Caco-2 (cell line): ENCODE results near the gene C2. TPM values are rescaled to one million over a fixed set of nuclear protein-coding genes. Genes with fewer than 3 reads are reported as not detected.
"Not testable (repeated sequence)": the region's sequence is repeated elsewhere in the genome, so short reads cannot be mapped to it uniquely, and the experiment has no call there.

Source experiments
- BruUV-seq: library from RNA; stranded (reverse); fragments of 400-500 nt; replicated peaks from 2 replicates; lab custom pipeline; 2021; lab: Mats Ljungman, UMichigan
- CTCF ChIA-PET: fragments of 300-600 bp; sonication (Branson Sonifier 250); formaldehyde crosslinking; loops from one replicate; lab custom pipeline; 2022; ENCODE audit warnings: antibody characterized with exemption; lab: Charles Lee
- POLR2A ChIA-PET: fragments of 300-600 bp; sonication (Branson Sonifier 250); formaldehyde crosslinking; loops from one replicate; lab custom pipeline; 2022; ENCODE audit warnings: antibody characterized with exemption; lab: Charles Lee
- DNase-seq, 2 experiments: peaks; one replicate each; pipeline versions ENCODE4 v3.0.0 to v3.0.0-alpha.2; 2020 to 2022
- H3K27me3 ChIP-seq: replicated peaks from 2 replicates; pipeline ENCODE4 v1.6.0; 2011; ENCODE audit warnings: low read length; ENCODE audit not compliant: control insufficient read depth, insufficient read depth
- H3K36me3 ChIP-seq: 2 replicates; pipeline ENCODE4 v1.5.1; 2011; ENCODE audit warnings: low read length; ENCODE audit not compliant: control insufficient read depth, insufficient read depth
- H3K4me1 ChIP-seq: fragments of 250-450 bp; sonication (Bioruptor Pico); 2 replicates; pipeline ENCODE4 v1.5.1; 2020; ENCODE audit warnings: mild to moderate bottlenecking
- H3K4me3 ChIP-seq: 2 replicates; pipeline ENCODE4 v1.5.1; 2011; ENCODE audit warnings: low read depth, mild to moderate bottlenecking, control low read depth, low read length
- H3K9me3 ChIP-seq: fragments of 250-450 bp; sonication (Bioruptor Pico); 2 replicates; pipeline ENCODE4 v1.5.1; 2020; ENCODE audit warnings: mild to moderate bottlenecking, moderate library complexity
- H3K27ac Mint-ChIP-seq: one replicate; pipeline ENCODE4 v1.8.0; 2022; ENCODE audit warnings: mixed read lengths; ENCODE audit not compliant: unreplicated experiment
- H3K27me3 Mint-ChIP-seq: one replicate; pipeline ENCODE4 v1.8.0; 2022; ENCODE audit warnings: mixed read lengths; ENCODE audit not compliant: insufficient read depth, unreplicated experiment
- H3K36me3 Mint-ChIP-seq: one replicate; pipeline ENCODE4 v1.8.0; 2022; ENCODE audit warnings: mild to moderate bottlenecking, mixed read lengths; ENCODE audit not compliant: insufficient read depth, unreplicated experiment
- H3K4me1 Mint-ChIP-seq: one replicate; pipeline ENCODE4 v1.8.0; 2022; ENCODE audit warnings: low read depth, mixed read lengths; ENCODE audit not compliant: unreplicated experiment
- H3K4me3 Mint-ChIP-seq: one replicate; pipeline ENCODE4 v1.8.0; 2022; ENCODE audit warnings: mild to moderate bottlenecking, moderate library complexity, mixed read lengths; ENCODE audit not compliant: unreplicated experiment
- H3K9me3 Mint-ChIP-seq: one replicate; pipeline ENCODE4 v1.8.0; 2022; ENCODE audit warnings: mixed read lengths; ENCODE audit not compliant: unreplicated experiment
- intact Hi-C: fragments of 100-400 bp; cut with micrococcal nuclease; formaldehyde crosslinking; loops from one replicate; pipeline ENCODE4 v1.10.0; 2022; ENCODE audit not compliant: unreplicated experiment
- total RNA-seq: library from RNA; stranded (reverse); gene quantifications from 2 replicates; pipeline ENCODE4 v1.2.3, GENCODE V29; 2022
- TF ChIP-seq, protein P1 (sequence below), 2 experiments: fragments of 200-600 bp in 1 of 2; IDR thresholded peaks; 1 replicate in 1 of 2; 2 replicates in 1 of 2; pipeline versions ENCODE4 v1.5.1 to v1.8.0; 2011 to 2022; ENCODE audit warnings: antibody characterized with exemption in 1 of 2, control low read depth in 1 of 2, inconsistent platforms in 1 of 2, low read depth in 1 of 2, low read length in 1 of 2, mild to moderate bottlenecking in 1 of 2, moderate library complexity in 1 of 2; ENCODE audit not compliant: insufficient read depth in 1 of 2, severe bottlenecking in 1 of 2, unreplicated experiment in 1 of 2

Gene C2
- total RNA-seq, 1 experiment from 2014 or later: 4.8 TPM

DNA sequence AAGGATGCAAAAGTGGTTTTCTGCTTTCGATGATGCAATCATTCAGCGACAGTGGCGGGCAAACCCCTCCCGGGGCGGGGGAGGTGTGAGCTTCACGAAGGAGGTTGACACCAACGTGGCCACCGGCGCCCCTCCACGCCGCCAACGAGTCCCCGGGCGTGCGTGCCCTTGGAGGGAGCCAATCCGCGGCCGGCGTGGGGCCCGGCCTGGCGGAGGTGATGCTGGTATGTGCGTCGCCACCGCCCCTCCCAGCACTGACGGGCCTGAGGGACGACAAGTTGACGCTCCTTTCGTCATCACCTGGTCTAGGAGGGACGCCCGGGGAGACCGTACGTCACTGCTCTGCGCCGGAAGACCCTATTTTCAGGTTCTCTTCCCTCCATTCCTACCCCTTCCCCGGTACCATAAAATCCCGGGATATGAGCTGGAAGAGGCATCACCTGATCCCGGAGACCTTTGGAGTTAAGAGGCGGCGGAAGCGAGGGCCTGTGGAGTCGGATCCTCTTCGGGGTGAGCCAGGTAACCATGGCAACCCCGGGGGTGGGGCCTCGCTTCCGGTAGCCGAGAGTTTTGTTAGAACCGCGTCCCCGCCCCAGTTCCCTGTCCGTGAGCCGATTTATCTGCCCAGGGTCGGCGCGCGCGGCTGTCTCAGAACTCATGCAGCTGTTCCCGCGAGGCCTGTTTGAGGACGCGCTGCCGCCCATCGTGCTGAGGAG is 44.6 kb downstream of the C2 start, which contains the start of gene DXO:
DXO (minus strand) TSS at position 146 of the 716 bp plus-strand sequence. CDS start 463 bp downstream, outside the sequence.
- BruUV-seq: no TSS peak
- CTCF ChIA-PET: interaction anchor here (1.3 to 1.6 kb wide), 2 partner anchors 20 to 74 kb away, joined by 3 to 4 read pairs; no protein-coding TSS in a partner anchor
- H3K36me3 Mint-ChIP-seq: peaks cover 68% of the 10 kb centered on the region

DNA sequence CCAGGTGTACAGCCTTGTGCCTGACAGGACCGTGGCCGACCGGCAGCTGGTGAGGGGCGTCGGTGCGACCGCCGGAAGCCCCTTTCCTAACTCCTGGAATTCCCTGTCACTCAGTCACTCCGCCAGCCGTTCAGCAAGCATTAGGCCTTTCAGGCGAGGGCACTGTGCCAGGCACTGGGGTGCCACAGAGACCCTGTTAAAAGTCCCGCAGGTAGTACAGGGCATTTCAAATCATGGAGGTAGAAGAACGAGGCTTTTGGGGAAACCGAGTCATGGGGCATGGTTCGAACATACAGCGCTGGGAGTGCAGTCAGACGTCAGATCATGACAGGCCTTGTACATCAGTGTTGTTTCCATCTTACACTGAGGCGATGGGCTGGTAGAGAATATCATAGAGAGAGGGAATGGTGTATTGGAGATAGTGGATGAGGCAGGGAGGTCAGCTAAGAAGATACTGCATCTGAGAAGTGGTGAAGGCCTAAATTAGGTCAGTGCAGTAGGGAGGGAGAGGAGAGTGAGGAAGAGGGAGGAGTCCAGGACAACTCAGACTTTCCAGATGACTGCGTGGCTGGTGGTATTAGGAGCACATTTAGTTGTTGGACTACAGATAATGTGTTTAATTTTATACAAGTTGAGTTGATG is 45.3 kb downstream of the C2 start:
- H3K27me3 ChIP-seq: no peaks in the 10 kb centered on the region
- intact Hi-C loops: loop anchor here (1.0 kb wide), 1 partner anchor 14 kb away; the partner anchor contains the start of gene SKIC2
- H3K4me1 ChIP-seq: peaks cover 5% of the 10 kb centered on the region; the same call in 1 of the 2 replicates
- peak overlapping the region; percentile 67 for H3K4me3 Mint-ChIP-seq
- H3K9me3 Mint-ChIP-seq: no peaks in the 10 kb centered on the region
- CTCF ChIA-PET: interaction anchor here (1.3 to 1.6 kb wide), 2 partner anchors 20 to 74 kb away, joined by 3 to 4 read pairs; no protein-coding TSS in a partner anchor
- TF ChIP-seq, protein P1, sequence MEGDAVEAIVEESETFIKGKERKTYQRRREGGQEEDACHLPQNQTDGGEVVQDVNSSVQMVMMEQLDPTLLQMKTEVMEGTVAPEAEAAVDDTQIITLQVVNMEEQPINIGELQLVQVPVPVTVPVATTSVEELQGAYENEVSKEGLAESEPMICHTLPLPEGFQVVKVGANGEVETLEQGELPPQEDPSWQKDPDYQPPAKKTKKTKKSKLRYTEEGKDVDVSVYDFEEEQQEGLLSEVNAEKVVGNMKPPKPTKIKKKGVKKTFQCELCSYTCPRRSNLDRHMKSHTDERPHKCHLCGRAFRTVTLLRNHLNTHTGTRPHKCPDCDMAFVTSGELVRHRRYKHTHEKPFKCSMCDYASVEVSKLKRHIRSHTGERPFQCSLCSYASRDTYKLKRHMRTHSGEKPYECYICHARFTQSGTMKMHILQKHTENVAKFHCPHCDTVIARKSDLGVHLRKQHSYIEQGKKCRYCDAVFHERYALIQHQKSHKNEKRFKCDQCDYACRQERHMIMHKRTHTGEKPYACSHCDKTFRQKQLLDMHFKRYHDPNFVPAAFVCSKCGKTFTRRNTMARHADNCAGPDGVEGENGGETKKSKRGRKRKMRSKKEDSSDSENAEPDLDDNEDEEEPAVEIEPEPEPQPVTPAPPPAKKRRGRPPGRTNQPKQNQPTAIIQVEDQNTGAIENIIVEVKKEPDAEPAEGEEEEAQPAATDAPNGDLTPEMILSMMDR (IDR thresholded peaks at IDR 0.05; ENCODE audit: insufficient read depth in 1 of 2, low read depth in 1 of 2, low read length in 1 of 2, severe bottlenecking in 1 of 2, unreplicated experiment in 1 of 2): no peak
- H3K36me3 Mint-ChIP-seq: peaks cover 66% of the 10 kb centered on the region
- peaks cover 21% of the 10 kb centered on the region for H3K4me1 Mint-ChIP-seq
- H3K4me3 ChIP-seq: peak overlapping the region; percentile 76
- H3K27ac Mint-ChIP-seq: peak overlapping the region; percentile 82
- peaks cover 1% of the 10 kb centered on the region; the same call in 1 of the 2 replicates for H3K36me3 ChIP-seq
- H3K27me3 Mint-ChIP-seq: no peaks in the 10 kb centered on the region
- no peak for DNase-seq
- H3K9me3 ChIP-seq: no peaks in the 10 kb centered on the region
- BruUV-seq: TSS peak; percentile 58
- POLR2A ChIA-PET: interaction anchor here (0.6 to 2.4 kb wide), 3 partner anchors 14 to 220 kb away, joined by 5 to 18 read pairs (median 10); partner anchors contain the start of genes NELFE and SKIC2

More for the DNA sequence above, 44.6 kb downstream of the C2 start, which contains the start of gene DXO:
- Histone ChIP-seq H3K36me3 (peaks cover 1% of the 10 kb centered on the region; the same call in 1 of the 2 replicates), H3K27me3 (no peaks in the 10 kb centered on the region), H3K4me1 (peaks cover 5% of the 10 kb centered on the region; the same call in 1 of the 2 replicates), H3K9me3 (no peaks in the 10 kb centered on the region), H3K4me3 (peak within 1 kb of the TSS; percentile 76)
- TF ChIP-seq, protein P1 (IDR thresholded peaks at IDR 0.05; ENCODE audit: insufficient read depth in 1 of 2, low read depth in 1 of 2, low read length in 1 of 2, severe bottlenecking in 1 of 2, unreplicated experiment in 1 of 2): no peak
- intact Hi-C loops: loop anchor here (1.0 kb wide), 1 partner anchor 13 kb away; the partner anchor contains the start of gene SKIC2
- Mint-ChIP-seq H3K27ac (peak within 1 kb of the TSS; percentile 82), H3K4me1 (peaks cover 21% of the 10 kb centered on the region), H3K4me3 (peak within 1 kb of the TSS; percentile 67), H3K27me3 (no peaks in the 10 kb centered on the region), H3K9me3 (no peaks in the 10 kb centered on the region)
- POLR2A ChIA-PET: interaction anchor here (0.6 to 2.4 kb wide), 13 partner anchors 13 to 225 kb away, joined by 3 to 18 read pairs (median 4); partner anchors contain the start of genes CFB, HSPA1A, HSPA1B and HSPA1L
- peak; percentile 97 to 98 for DNase-seq

DNA sequence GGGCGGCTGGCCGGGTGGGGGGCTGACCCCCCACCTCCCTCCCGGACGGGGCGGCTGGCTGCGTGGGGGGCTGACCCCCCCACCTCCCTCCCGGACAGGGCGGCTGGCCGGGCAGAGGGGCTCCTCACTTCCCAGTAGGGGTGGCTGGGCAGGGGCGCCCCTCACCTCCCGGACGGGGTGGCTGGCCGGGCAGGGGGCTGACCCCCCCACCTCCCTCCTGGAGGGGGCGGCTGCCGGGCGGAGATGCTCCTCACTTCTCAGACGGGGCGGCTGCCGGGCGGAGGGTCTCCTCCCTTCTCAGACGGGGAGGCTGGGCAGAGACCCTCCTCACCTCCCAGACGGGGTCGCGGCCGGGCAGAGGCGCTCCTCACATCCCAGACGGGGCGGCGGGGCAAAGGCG is 48.5 kb downstream of the C2 start:
- DNase-seq, H3K9me3 ChIP-seq, H3K27me3 ChIP-seq, CTCF ChIA-PET, BruUV-seq, H3K9me3 Mint-ChIP-seq, H3K27ac Mint-ChIP-seq, H3K4me3 Mint-ChIP-seq, POLR2A ChIA-PET, H3K36me3 ChIP-seq, H3K27me3 Mint-ChIP-seq, H3K4me3 ChIP-seq, intact Hi-C loops, H3K4me1 ChIP-seq: not testable (repeated sequence)
- Mint-ChIP-seq H3K4me1 (peaks cover 12% of the 10 kb centered on the region), H3K36me3 (peaks cover 40% of the 10 kb centered on the region)
